Testis (tissue), 2 donors: Measurements from ENCODE around the gene ABCA12.

Source experiments
- CTCF ChIP-seq, 3 experiments: fragments of 450-650 bp in 2 of 3; fragments of 200-600 bp in 1 of 3; sonication (generic) in 1 of 3; IDR thresholded peaks; one replicate each; pipeline ENCODE4 v1.5.1; 2016 to 2019; ENCODE audit warnings: antibody characterized with exemption in 3 of 3, mild to moderate bottlenecking in 2 of 3, moderate library complexity in 1 of 3
- POLR2A ChIP-seq: fragments of 450-650 bp; IDR thresholded peaks from one replicate; pipeline ENCODE4 v1.6.1; 2017; ENCODE audit warnings: antibody characterized with exemption, mild to moderate bottlenecking, moderate library complexity

GRCh38 chr2:214985619-214986018 lies 152.8 kb downstream of the ABCA12 start:
- no peak for TF ChIP-seq POLR2A
- TF ChIP-seq CTCF (IDR thresholded peaks at IDR 0.05) = no peak
